Activated T-cell treated with anti-CD3 and anti-CD28 coated beads, Interleukin-2, amount 50 U/mL, for 24 hours (primary cell): ENCODE results near the gene PPP1R2.
"Not testable (repeated sequence)": the region's sequence is repeated elsewhere in the genome, so short reads cannot be mapped to it uniquely, and the experiment has no call there.

Experiments
- DNase-seq: peaks from one replicate; pipeline ENCODE4 v3.0.0-alpha.2; 2020
- H3K27ac Mint-ChIP-seq: 2 replicates; pipeline ENCODE4 v1.8.0; 2020; ENCODE audit warnings: mild to moderate bottlenecking, mixed read lengths
- H3K27me3 Mint-ChIP-seq: 2 replicates; pipeline ENCODE4 v1.8.0; 2020; ENCODE audit warnings: mixed read lengths
- H3K36me3 Mint-ChIP-seq: 2 replicates; pipeline ENCODE4 v1.8.0; 2020; ENCODE audit warnings: low read depth, mixed read lengths
- H3K4me1 Mint-ChIP-seq: 2 replicates; pipeline ENCODE4 v1.8.0; 2020; ENCODE audit warnings: low read depth, mixed read lengths
- H3K4me3 Mint-ChIP-seq: 2 replicates; pipeline ENCODE4 v1.8.0; 2020; ENCODE audit warnings: mild to moderate bottlenecking, moderate library complexity, mixed read lengths
- H3K9me3 Mint-ChIP-seq: 2 replicates; pipeline ENCODE4 v1.8.0; 2020; ENCODE audit warnings: mixed read lengths

The PPP1R2 gene

GRCh38 chr3:195475116-195475515, 68.0 kb downstream of the PPP1R2 start:
- H3K9me3 Mint-ChIP-seq, H3K27ac Mint-ChIP-seq, DNase-seq, H3K27me3 Mint-ChIP-seq, H3K36me3 Mint-ChIP-seq, H3K4me3 Mint-ChIP-seq, H3K4me1 Mint-ChIP-seq: not testable (repeated sequence)

- H3K4me1 Mint-ChIP-seq: peaks cover 22% of the 10 kb centered on the region
- H3K4me3 Mint-ChIP-seq: no peak overlapping the region
- H3K27me3 Mint-ChIP-seq: no peaks in the 10 kb centered on the region
- H3K9me3 Mint-ChIP-seq: peaks cover 16% of the 10 kb centered on the region
- no peak overlapping the region for H3K27ac Mint-ChIP-seq
- H3K36me3 Mint-ChIP-seq: peaks cover 2% of the 10 kb centered on the region
- no peak for DNase-seq
These were observed 74.3 kb downstream of the PPP1R2 start for GRCh38 chr3:195468841-195469240.

GRCh38 chr3:195468391-195468776, 74.7 kb downstream of the PPP1R2 start:
- H3K9me3 Mint-ChIP-seq: peaks cover 16% of the 10 kb centered on the region
- no peak for DNase-seq
- H3K27me3 Mint-ChIP-seq: no peaks in the 10 kb centered on the region
- peaks cover 2% of the 10 kb centered on the region for H3K36me3 Mint-ChIP-seq
- H3K27ac Mint-ChIP-seq: peak overlapping the region; percentile 71
- H3K4me1 Mint-ChIP-seq: peaks cover 22% of the 10 kb centered on the region
- H3K4me3 Mint-ChIP-seq: no peak overlapping the region

DNA sequence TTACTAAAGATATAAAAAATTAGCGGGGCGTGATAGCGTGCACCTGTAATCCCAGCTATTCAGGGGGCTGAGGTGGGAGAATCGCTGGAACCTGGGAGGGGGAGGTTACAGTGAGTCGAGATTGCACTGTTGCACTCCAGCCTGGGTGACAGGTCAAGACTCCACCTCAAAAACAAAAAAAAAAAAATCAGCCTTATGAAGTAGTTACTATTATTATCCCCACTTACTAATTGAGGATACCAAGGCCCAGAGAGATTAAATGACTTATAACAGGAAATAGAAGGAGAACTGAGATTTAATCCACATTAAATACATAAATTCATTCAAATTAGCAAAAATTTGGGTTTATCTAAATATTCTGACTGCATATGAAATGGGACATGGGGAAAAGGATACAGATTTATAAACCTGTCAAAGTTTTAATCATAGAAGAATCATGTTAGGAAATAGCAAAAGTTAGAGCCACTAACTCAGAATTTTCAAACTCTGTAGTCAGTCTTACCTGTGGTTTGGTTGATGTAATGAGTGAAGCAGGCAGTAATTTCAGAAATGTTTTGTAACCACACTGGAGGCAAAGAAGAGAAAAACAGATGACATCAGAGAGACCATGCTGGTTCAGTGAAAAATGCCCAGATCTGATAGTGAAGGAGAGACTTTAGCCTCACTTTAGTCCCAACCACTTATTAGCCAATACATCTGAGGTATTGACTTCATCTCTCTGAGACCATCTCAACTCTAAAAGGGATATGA, 75.3 kb downstream of the PPP1R2 start:
- H3K4me3 Mint-ChIP-seq: no peak overlapping the region
- H3K9me3 Mint-ChIP-seq: peaks cover 16% of the 10 kb centered on the region
- no peak for DNase-seq
- H3K36me3 Mint-ChIP-seq: peaks cover 2% of the 10 kb centered on the region
- H3K27me3 Mint-ChIP-seq: no peaks in the 10 kb centered on the region
- peak overlapping the region; percentile 71 for H3K27ac Mint-ChIP-seq
- peaks cover 22% of the 10 kb centered on the region for H3K4me1 Mint-ChIP-seq

DNA sequence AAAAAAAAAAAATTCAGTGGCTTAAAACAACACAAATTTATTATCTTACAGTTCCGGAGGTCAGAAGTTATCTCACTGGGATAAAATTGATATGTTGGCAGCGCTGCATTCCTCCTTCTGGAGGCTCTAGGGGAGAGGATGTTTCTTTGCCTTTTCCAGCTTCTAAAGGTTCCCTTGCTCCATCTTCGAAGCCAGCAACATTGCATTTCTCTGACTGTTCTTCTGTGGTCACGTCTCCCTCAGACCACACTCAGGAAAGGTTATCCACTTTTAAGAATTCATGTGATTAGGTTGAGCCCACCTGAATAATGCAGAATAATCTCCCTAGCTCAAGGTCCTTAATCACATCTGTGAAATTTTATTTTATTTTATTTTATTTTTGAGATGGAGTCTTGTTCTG, 76.9 kb downstream of the PPP1R2 start:
- Mint-ChIP-seq H3K4me1 (peaks cover 22% of the 10 kb centered on the region), H3K9me3 (peaks cover 16% of the 10 kb centered on the region), H3K36me3 (peaks cover 2% of the 10 kb centered on the region), H3K4me3 (no peak overlapping the region), H3K27me3 (no peaks in the 10 kb centered on the region), H3K27ac (no peak overlapping the region)
- no peak for DNase-seq
